ENCODE data around the gene DOCK11.

DOCK11 gene

DNA sequence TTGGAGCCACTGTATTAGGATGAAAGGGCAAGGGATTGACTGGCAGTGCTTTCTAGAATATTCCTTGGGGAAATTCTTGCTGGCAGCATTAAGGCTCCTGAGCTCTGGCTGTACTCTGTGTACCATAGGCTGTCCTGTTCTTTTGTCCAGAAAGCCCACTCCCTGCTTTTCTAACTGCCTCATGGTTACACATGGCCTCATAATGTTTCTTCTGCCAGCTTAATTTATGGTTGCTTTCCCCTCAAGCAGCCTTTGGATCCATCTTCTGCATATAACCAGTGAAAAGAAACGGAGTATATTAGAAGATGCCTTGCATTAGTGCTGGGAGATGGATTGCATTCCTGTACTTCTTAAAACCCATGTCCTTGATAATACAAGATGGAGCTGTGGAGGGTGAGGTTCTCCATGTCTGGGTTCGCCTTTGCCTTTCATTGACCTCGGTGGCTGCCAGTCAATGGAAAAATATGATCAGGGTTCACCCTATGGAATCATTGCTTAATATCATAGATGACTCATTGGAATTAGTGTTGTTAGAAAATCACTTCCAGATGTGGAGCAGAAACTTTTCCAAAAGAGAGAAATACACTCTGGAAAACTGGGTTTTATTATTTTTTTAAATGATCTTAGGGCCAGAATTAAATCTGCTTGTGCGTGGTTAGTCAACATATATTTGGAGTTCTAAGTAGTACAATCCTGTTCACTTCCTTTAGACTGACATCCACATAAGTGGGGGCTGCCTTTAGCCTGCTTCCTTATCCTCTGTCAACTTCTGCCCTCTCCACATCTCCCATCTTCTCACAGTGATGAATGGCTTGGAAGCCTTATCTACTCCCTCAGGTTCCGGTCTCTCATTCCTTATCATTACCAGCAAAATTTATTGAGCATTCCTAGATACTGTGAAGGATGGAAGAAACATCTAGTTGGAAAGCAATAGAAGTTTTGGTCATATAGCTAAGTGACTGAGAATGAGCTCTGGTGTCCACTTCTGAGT, 24.9 kb downstream of the DOCK11 start:
- no peak for TF ChIP-seq POLR2AphosphoS5 (IDR thresholded peaks at IDR 0.05; ENCODE audit: low read depth, low read length)
- TF ChIP-seq, protein P1, sequence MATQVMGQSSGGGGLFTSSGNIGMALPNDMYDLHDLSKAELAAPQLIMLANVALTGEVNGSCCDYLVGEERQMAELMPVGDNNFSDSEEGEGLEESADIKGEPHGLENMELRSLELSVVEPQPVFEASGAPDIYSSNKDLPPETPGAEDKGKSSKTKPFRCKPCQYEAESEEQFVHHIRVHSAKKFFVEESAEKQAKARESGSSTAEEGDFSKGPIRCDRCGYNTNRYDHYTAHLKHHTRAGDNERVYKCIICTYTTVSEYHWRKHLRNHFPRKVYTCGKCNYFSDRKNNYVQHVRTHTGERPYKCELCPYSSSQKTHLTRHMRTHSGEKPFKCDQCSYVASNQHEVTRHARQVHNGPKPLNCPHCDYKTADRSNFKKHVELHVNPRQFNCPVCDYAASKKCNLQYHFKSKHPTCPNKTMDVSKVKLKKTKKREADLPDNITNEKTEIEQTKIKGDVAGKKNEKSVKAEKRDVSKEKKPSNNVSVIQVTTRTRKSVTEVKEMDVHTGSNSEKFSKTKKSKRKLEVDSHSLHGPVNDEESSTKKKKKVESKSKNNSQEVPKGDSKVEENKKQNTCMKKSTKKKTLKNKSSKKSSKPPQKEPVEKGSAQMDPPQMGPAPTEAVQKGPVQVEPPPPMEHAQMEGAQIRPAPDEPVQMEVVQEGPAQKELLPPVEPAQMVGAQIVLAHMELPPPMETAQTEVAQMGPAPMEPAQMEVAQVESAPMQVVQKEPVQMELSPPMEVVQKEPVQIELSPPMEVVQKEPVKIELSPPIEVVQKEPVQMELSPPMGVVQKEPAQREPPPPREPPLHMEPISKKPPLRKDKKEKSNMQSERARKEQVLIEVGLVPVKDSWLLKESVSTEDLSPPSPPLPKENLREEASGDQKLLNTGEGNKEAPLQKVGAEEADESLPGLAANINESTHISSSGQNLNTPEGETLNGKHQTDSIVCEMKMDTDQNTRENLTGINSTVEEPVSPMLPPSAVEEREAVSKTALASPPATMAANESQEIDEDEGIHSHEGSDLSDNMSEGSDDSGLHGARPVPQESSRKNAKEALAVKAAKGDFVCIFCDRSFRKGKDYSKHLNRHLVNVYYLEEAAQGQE (IDR thresholded peaks at IDR 0.05; ENCODE audit: insufficient read depth in 1 of 2, low read depth in 2 of 2, low read length in 2 of 2): no peak
- no peak for TF ChIP-seq FOXP2 (optimal IDR thresholded peaks at IDR 0.05; ENCODE audit: borderline replicate concordance, extremely low read depth, extremely low read length, insufficient read depth)
- TF ChIP-seq TAF1 (IDR thresholded peaks at IDR 0.05; ENCODE audit: borderline replicate concordance, insufficient read depth, low read length): no peak
- TF ChIP-seq SIN3A (IDR thresholded peaks at IDR 0.05; ENCODE audit: borderline replicate concordance, insufficient read depth, low read length): no peak

DNA sequence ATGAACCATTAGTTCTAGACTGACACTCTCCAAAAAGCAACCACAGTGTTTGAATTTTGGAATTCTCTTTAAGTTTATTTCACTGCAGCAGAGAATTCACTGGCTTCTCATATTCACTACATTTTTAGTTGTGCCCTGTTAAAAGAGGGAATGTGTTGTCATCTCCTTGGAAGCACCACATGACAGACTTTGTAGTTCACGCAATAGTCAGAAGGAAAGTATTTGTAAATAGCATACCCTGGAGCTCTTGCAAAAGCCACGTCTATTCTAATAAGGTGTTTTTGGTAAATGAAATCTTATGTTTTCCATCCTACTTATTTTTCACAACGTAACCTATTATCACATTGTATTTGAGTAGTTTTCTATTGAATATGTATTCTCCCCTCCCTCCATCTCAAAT, 25.8 kb downstream of the DOCK11 start:
- TF ChIP-seq SIN3A (IDR thresholded peaks at IDR 0.05; ENCODE audit: borderline replicate concordance, insufficient read depth, low read length): no peak
- no peak for TF ChIP-seq POLR2AphosphoS5 (IDR thresholded peaks at IDR 0.05; ENCODE audit: low read depth, low read length)
- no peak for TF ChIP-seq TAF1 (IDR thresholded peaks at IDR 0.05; ENCODE audit: borderline replicate concordance, insufficient read depth, low read length)
- no peak for TF ChIP-seq FOXP2 (optimal IDR thresholded peaks at IDR 0.05; ENCODE audit: borderline replicate concordance, extremely low read depth, extremely low read length, insufficient read depth)
- TF ChIP-seq, protein P1 (IDR thresholded peaks at IDR 0.05; ENCODE audit: insufficient read depth in 1 of 2, low read depth in 2 of 2, low read length in 2 of 2): no peak

DNA sequence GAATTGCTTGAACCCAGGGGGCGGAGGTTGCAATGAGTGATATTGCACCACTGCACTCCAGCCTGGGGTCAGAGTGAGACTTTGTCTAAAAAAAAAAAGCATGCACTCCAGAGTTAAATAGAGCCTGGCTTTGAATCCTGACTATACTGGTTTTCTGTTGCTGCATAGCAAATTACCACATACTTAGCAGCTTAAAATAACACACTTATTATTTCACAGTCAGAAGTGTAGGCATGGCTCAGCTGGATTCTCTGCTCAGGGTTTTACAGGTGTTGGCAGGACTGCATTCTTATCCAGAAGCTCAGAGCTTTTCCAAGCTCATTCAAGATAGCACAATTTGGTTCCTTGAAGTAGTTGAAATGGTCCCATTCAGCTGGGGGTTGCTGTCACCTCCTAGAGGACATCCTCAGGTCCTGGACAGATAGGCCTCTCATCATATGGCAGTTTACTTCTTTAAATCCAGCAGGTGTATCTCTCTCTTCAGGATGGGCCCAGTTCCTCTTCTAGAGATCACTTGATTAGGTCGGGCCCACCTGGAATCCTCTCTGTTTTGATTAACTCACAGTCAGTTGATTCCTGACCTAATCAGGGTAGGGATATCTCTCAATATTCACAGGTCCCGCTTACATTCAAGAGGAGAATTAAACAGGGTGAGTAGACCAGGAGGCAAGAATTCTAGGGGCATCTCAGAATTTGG, 26.8 kb downstream of the DOCK11 start:
- no peak for TF ChIP-seq FOXP2 (optimal IDR thresholded peaks at IDR 0.05; ENCODE audit: borderline replicate concordance, extremely low read depth, extremely low read length, insufficient read depth)
- no peak for TF ChIP-seq SIN3A (IDR thresholded peaks at IDR 0.05; ENCODE audit: borderline replicate concordance, insufficient read depth, low read length)
- TF ChIP-seq, protein P1 (IDR thresholded peaks at IDR 0.05; ENCODE audit: insufficient read depth in 1 of 2, low read depth in 2 of 2, low read length in 2 of 2): no peak
- TF ChIP-seq TAF1 (IDR thresholded peaks at IDR 0.05; ENCODE audit: borderline replicate concordance, insufficient read depth, low read length): no peak
- TF ChIP-seq POLR2AphosphoS5 (IDR thresholded peaks at IDR 0.05; ENCODE audit: low read depth, low read length): no peak

DNA sequence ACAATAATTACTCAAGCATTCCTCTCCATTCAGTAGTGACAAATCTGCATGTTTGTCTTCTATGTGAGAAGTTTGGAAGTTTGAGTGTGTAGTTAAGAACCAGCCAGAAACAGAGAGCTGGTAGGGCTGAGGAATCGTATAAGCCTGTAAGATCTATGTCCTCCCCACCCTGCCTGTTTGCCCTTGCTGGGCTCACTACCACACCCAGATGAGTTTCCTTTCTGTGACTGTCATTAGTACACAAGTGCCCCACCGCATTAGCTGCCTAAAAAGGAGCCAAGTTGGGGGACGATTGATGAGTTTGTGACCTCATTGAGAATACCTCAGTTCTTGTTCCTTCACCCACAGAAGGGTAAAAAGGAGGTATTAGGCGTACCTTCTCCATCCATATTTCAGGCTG, 28.3 kb downstream of the DOCK11 start:
- TF ChIP-seq TAF1 (IDR thresholded peaks at IDR 0.05; ENCODE audit: borderline replicate concordance, insufficient read depth, low read length): no peak
- no peak for TF ChIP-seq SIN3A (IDR thresholded peaks at IDR 0.05; ENCODE audit: borderline replicate concordance, insufficient read depth, low read length)

DNA sequence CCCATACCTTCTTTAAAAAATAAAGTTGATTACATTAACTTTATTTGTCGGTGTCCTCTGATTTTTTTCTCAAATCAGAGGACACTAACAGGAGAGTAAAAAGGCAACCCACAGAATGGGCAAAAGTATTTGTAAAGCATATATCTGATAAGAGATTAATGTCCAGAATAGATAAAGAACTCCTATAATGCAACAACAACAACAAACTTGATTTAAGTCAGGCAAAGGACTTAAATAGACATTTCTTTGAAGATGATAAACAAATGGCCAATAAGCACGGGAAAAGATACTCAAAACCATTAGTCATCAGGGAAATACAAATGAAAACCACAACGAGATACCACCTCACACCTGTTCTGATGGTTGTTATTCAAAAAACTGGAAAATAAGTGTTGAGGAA, 28.7 kb downstream of the DOCK11 start:
- no peak for TF ChIP-seq TAF1 (IDR thresholded peaks at IDR 0.05; ENCODE audit: borderline replicate concordance, insufficient read depth, low read length)
- no peak for TF ChIP-seq FOXP2 (optimal IDR thresholded peaks at IDR 0.05; ENCODE audit: borderline replicate concordance, extremely low read depth, extremely low read length, insufficient read depth)
- TF ChIP-seq, protein P1 (IDR thresholded peaks at IDR 0.05; ENCODE audit: insufficient read depth in 1 of 2, low read depth in 2 of 2, low read length in 2 of 2): no peak
- TF ChIP-seq POLR2AphosphoS5 (IDR thresholded peaks at IDR 0.05; ENCODE audit: low read depth, low read length): no peak
- TF ChIP-seq SIN3A (IDR thresholded peaks at IDR 0.05; ENCODE audit: borderline replicate concordance, insufficient read depth, low read length): no peak

Data from PFSK-1 (cell line).